GM12892 (cell line): Measurements from ENCODE around the gene PLCD3.

Source experiments
- POLR2A ChIP-seq: IDR thresholded peaks from 2 replicates; pipeline ENCODE4 v1.6.1; 2011; ENCODE audit warnings: low read depth, low read length, control low read depth
- TAF1 ChIP-seq: IDR thresholded peaks from 2 replicates; pipeline ENCODE4 v1.6.1; 2011; ENCODE audit warnings: low read depth, mild to moderate bottlenecking, control low read depth, low read length, borderline replicate concordance

DNA sequence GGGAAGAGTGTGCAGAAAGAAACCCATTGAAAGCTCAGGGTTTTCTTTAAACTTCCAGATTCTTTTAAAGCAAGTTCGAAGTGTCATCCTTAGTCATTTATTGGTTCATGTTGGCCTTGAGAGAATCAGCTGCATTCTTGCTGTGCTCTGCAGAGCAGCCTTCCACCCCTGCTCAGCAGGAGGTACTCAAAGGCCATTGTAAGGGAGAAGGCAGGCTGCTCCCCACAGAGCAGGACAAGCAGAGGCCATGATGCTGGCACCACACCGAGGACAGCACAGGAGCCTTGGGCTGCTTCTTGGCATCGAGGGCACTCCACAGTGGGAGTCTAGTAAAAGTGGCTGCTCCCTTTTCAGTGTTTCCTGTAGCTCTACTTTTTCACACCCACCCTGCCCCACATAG, 41.6 kb downstream of the PLCD3 start:
- no peak for TF ChIP-seq POLR2A
- TF ChIP-seq TAF1 = no peak
